Panc1 (cell line): ENCODE measurements around the gene BSND. TPM values are rescaled to one million over a fixed set of nuclear protein-coding genes. Genes with fewer than 3 reads are reported as not detected.

Experiments
- ATAC-seq: fragments of 200-7000 bp; cut with Tn5 transposase; 2 replicates; pipeline ENCODE4 v1.9.1; 2020; ENCODE audit warnings: mild to moderate bottlenecking, moderate library complexity
- BruUV-seq: library from RNA; stranded (reverse); fragments of 400-500 nt; replicated peaks from 2 replicates; lab custom pipeline; 2021; lab: Mats Ljungman, UMichigan
- CTCF ChIA-PET: fragments of 300-600 bp; sonication (Branson Sonifier 250); formaldehyde crosslinking; loops from one replicate; lab custom pipeline; 2022; ENCODE audit warnings: antibody characterized with exemption; lab: Charles Lee
- POLR2A ChIA-PET: fragments of 300-600 bp; sonication (Branson Sonifier 250); formaldehyde crosslinking; loops from one replicate; lab custom pipeline; 2022; ENCODE audit warnings: antibody characterized with exemption; lab: Charles Lee
- DNase-seq: peaks from one replicate; pipeline ENCODE4 v3.0.0-alpha.2; 2010; ENCODE audit warnings: low read depth, low spot score
- H3K27ac ChIP-seq: 2 replicates; pipeline ENCODE4 v1.5.1; 2011; ENCODE audit warnings: mild to moderate bottlenecking, low read length, inconsistent platforms
- H3K27me3 ChIP-seq: fragments of 200-500 bp; sonication (Bioruptor generic); 2 replicates; pipeline ENCODE4 v1.6.0; 2014; ENCODE audit warnings: low read length, inconsistent platforms; ENCODE audit not compliant: control insufficient read depth, insufficient read depth
- H3K36me3 ChIP-seq: fragments of 200-500 bp; sonication (Bioruptor generic); 2 replicates; pipeline ENCODE4 v1.5.1; 2014; ENCODE audit warnings: inconsistent platforms, mild to moderate bottlenecking, low read length, moderate library complexity; ENCODE audit not compliant: control insufficient read depth, insufficient read depth
- H3K4me1 ChIP-seq: 2 replicates; pipeline ENCODE4 v1.5.1; 2011; ENCODE audit warnings: inconsistent platforms, mild to moderate bottlenecking, low read length, moderate library complexity; ENCODE audit not compliant: control insufficient read depth, insufficient read depth
- H3K4me3 ChIP-seq, 2 experiments: 2 replicates each; pipeline ENCODE4 v1.5.1; 2011 to 2012; ENCODE audit warnings: low read depth in 2 of 2, low read length in 2 of 2, mild to moderate bottlenecking in 2 of 2, inconsistent platforms in 1 of 2, moderate library complexity in 1 of 2
- H3K9me3 ChIP-seq: fragments of 200-500 bp; sonication (Bioruptor generic); 2 replicates; pipeline ENCODE4 v1.5.1; 2014; ENCODE audit warnings: low read depth, mild to moderate bottlenecking, inconsistent platforms, low read length, moderate library complexity; ENCODE audit not compliant: control insufficient read depth, insufficient read depth
- POLR2AphosphoS5 ChIP-seq: IDR thresholded peaks from 2 replicates; pipeline ENCODE4 v1.6.1; 2012; ENCODE audit warnings: mild to moderate bottlenecking, low read depth, low read length, moderate library complexity
- SIN3A ChIP-seq: IDR thresholded peaks from 2 replicates; pipeline ENCODE4 v1.6.1; 2012; ENCODE audit warnings: low read depth, mild to moderate bottlenecking, low read length, moderate library complexity, borderline replicate concordance; ENCODE audit not compliant: insufficient read depth
- TCF7L2 ChIP-seq: IDR thresholded peaks from 2 replicates; pipeline ENCODE4 v1.6.1; 2011; ENCODE audit warnings: mild to moderate bottlenecking, low read depth, low read length, inconsistent platforms
- in situ Hi-C: cut with HindIII; loops from 2 replicates; pipeline ENCODE4 v1.10.0; 2016; ENCODE audit warnings: low sequenced_read_pairs, low pct_unique_long_range_greater_than_20kb
- intact Hi-C: fragments of 100-400 bp; cut with micrococcal nuclease; formaldehyde crosslinking; loops from one replicate; pipeline ENCODE4 v1.10.0; 2022; ENCODE audit not compliant: unreplicated experiment
- total RNA-seq: library from RNA; stranded (reverse); gene quantifications from one replicate; pipeline ENCODE4 v1.2.1, GENCODE V29; 2021; ENCODE audit not compliant: unreplicated experiment
- TF ChIP-seq, protein P1 (sequence below), 2 experiments: IDR thresholded peaks; 2 replicates each; pipeline ENCODE4 v1.6.1; 2011 to 2012; ENCODE audit warnings: low read depth in 2 of 2, control low read depth in 1 of 2, low read length in 1 of 2, mild to moderate bottlenecking in 1 of 2, moderate library complexity in 1 of 2; ENCODE audit not compliant: insufficient read depth in 1 of 2
- TF ChIP-seq, protein P2 (sequence below): fragments of 450-650 bp; IDR thresholded peaks from 2 replicates; pipeline ENCODE4 v1.5.1; 2017; ENCODE audit warnings: mild to moderate bottlenecking

The BSND gene
- total RNA-seq, 1 experiment from 2014 or later: not detected

DNA sequence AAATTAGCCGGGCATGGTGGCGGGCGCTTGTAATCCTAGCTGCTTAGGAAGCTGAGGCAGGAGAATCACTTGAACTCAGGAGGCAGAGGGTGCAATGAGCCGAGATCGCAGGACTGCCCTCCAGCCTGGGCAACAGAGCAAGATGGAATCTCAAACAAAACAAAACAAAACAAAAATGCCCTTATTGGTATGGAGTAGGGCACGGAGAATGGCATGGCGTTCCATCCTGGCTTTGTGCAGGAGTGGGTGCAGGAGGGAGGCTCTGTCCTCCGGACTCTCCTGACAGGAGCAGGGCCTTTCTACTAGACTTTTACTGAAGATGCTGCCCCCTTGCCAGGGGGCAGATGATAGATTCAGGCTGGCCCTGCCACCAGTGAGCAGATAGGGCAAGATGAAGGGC lies 17.3 kb upstream of the BSND start:
- peaks cover 5% of the 10 kb centered on the region; the same call in 1 of the 2 replicates for H3K27me3 ChIP-seq
- ChIA-PET POLR2A (no interaction called here), CTCF (no interaction called here)
- H3K4me1 ChIP-seq: no peaks in the 10 kb centered on the region; the same call in 1 of the 2 replicates
- no peak overlapping the region for H3K27ac ChIP-seq
- H3K36me3 ChIP-seq: no peaks in the 10 kb centered on the region
- intact Hi-C loops: no loop called here
- in situ Hi-C loops: no loop called here
- no peaks in the 10 kb centered on the region for H3K9me3 ChIP-seq
- ATAC-seq (no peak), DNase-seq (no peak)
- H3K4me3 ChIP-seq: no peak overlapping the region
- no TSS peak for BruUV-seq
- TF ChIP-seq, protein P1, sequence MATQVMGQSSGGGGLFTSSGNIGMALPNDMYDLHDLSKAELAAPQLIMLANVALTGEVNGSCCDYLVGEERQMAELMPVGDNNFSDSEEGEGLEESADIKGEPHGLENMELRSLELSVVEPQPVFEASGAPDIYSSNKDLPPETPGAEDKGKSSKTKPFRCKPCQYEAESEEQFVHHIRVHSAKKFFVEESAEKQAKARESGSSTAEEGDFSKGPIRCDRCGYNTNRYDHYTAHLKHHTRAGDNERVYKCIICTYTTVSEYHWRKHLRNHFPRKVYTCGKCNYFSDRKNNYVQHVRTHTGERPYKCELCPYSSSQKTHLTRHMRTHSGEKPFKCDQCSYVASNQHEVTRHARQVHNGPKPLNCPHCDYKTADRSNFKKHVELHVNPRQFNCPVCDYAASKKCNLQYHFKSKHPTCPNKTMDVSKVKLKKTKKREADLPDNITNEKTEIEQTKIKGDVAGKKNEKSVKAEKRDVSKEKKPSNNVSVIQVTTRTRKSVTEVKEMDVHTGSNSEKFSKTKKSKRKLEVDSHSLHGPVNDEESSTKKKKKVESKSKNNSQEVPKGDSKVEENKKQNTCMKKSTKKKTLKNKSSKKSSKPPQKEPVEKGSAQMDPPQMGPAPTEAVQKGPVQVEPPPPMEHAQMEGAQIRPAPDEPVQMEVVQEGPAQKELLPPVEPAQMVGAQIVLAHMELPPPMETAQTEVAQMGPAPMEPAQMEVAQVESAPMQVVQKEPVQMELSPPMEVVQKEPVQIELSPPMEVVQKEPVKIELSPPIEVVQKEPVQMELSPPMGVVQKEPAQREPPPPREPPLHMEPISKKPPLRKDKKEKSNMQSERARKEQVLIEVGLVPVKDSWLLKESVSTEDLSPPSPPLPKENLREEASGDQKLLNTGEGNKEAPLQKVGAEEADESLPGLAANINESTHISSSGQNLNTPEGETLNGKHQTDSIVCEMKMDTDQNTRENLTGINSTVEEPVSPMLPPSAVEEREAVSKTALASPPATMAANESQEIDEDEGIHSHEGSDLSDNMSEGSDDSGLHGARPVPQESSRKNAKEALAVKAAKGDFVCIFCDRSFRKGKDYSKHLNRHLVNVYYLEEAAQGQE (IDR thresholded peaks at IDR 0.05; ENCODE audit: insufficient read depth in 1 of 2, low read depth in 2 of 2, low read length in 1 of 2): no peak
- TF ChIP-seq POLR2AphosphoS5 (no peak), TCF7L2 (no peak), SIN3A (no peak)
- TF ChIP-seq, protein P2, sequence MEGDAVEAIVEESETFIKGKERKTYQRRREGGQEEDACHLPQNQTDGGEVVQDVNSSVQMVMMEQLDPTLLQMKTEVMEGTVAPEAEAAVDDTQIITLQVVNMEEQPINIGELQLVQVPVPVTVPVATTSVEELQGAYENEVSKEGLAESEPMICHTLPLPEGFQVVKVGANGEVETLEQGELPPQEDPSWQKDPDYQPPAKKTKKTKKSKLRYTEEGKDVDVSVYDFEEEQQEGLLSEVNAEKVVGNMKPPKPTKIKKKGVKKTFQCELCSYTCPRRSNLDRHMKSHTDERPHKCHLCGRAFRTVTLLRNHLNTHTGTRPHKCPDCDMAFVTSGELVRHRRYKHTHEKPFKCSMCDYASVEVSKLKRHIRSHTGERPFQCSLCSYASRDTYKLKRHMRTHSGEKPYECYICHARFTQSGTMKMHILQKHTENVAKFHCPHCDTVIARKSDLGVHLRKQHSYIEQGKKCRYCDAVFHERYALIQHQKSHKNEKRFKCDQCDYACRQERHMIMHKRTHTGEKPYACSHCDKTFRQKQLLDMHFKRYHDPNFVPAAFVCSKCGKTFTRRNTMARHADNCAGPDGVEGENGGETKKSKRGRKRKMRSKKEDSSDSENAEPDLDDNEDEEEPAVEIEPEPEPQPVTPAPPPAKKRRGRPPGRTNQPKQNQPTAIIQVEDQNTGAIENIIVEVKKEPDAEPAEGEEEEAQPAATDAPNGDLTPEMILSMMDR: no peak

DNA sequence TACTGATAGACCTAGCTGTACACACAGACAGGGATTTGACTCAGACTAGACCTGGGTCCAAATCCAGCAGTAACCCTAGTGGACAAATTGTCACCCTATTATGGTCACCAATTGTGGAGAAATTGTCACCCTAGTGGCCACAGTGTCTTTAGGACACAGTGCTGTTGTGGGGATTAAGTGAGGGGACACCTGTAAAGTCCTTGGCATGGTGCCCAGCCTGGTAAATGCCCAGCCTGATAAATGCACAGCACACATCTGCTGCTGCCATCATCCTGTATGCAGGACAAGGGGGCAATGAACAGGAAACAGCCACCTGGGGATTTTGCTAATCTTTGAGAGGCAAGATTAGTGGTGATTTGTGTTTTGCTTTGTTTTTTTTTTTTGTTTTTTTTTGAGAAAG lies 16.0 kb upstream of the BSND start:
- Histone ChIP-seq H3K27ac (no peak overlapping the region), H3K4me1 (no peaks in the 10 kb centered on the region; the same call in 1 of the 2 replicates), H3K9me3 (no peaks in the 10 kb centered on the region), H3K27me3 (peaks cover 5% of the 10 kb centered on the region; the same call in 1 of the 2 replicates), H3K4me3 (no peak overlapping the region), H3K36me3 (no peaks in the 10 kb centered on the region)
- intact Hi-C loops (no loop called here), in situ Hi-C loops (no loop called here)
- ChIA-PET CTCF (no interaction called here), POLR2A (no interaction called here)
- TF ChIP-seq TCF7L2: no peak
- no peak for TF ChIP-seq POLR2AphosphoS5
- TF ChIP-seq, protein P2: no peak
- no TSS peak for BruUV-seq
- ATAC-seq (no peak), DNase-seq (no peak)
